Right kidney (tissue), 1 donor: ENCODE results near the gene PLEKHF1.
"Not testable (repeated sequence)": the region's sequence is repeated elsewhere in the genome, so short reads cannot be mapped to it uniquely, and the experiment has no call there.

ENCODE experiments used
- DNase-seq: peaks from one replicate; pipeline ENCODE4 v3.0.0-alpha.2; 2016

Gene PLEKHF1

GRCh38 chr19:29702963-29703320, 37.7 kb downstream of the PLEKHF1 start:
- DNase-seq: no peak

- no peak for DNase-seq
Measured at GRCh38 chr19:29704562-29705558, 39.6 kb downstream of the PLEKHF1 start.

GRCh38 chr19:29705706-29706105, 40.4 kb downstream of the PLEKHF1 start:
- DNase-seq: no peak

GRCh38 chr19:29706635-29707034, 41.4 kb downstream of the PLEKHF1 start:
- no peak for DNase-seq

- DNase-seq: no peak
Measured at GRCh38 chr19:29708554-29709439, 43.5 kb downstream of the PLEKHF1 start.

GRCh38 chr19:29709440-29709798, 44.2 kb downstream of the PLEKHF1 start:
- DNase-seq: not testable (repeated sequence)

- DNase-seq: no peak
Measured at GRCh38 chr19:29711584-29712132, 46.4 kb downstream of the PLEKHF1 start.

GRCh38 chr19:29712744-29713516, 47.7 kb downstream of the PLEKHF1 start:
- no peak for DNase-seq

- DNase-seq: no peak
Measured at GRCh38 chr19:29714371-29714952, 49.2 kb downstream of the PLEKHF1 start.

GRCh38 chr19:29714953-29715700, 49.9 kb downstream of the PLEKHF1 start, which contains the start of gene C19orf12:
Gene C19orf12 (minus strand): TSS chr19:29715261. CDS start chr19:29708413, 6,848 bp downstream.
- peak; percentile 84 for DNase-seq

GRCh38 chr19:29715701-29716581, 50.7 kb downstream of the PLEKHF1 start:
- no peak for DNase-seq

GRCh38 chr19:29717051-29717450, 51.8 kb downstream of the PLEKHF1 start:
- no peak for DNase-seq

GRCh38 chr19:29724102-29724641, 58.9 kb downstream of the PLEKHF1 start:
- peak; percentile 79 for DNase-seq

- DNase-seq: peak; percentile 35
Measured at GRCh38 chr19:29724746-29725145, 59.5 kb downstream of the PLEKHF1 start.
